DMS 273 (cell line): Measurements from ENCODE around the gene TSC22D4.
"Not testable (repeated sequence)": the region's sequence is repeated elsewhere in the genome, so short reads cannot be mapped to it uniquely, and the experiment has no call there.

Experiments used
- DNase-seq: peaks from one replicate; lab custom pipeline; 2025; ENCODE audit not compliant: unreplicated experiment; lab: John Stamatoyannopoulos, UW

Gene TSC22D4

GRCh38 chr7:100447363-100447762, 31.7 kb downstream of the TSC22D4 start:
- DNase-seq: not testable (repeated sequence)

- DNase-seq: no peak
Observed at GRCh38 chr7:100446040-100446439, 33.0 kb downstream of the TSC22D4 start.

GRCh38 chr7:100444311-100445278, 34.4 kb downstream of the TSC22D4 start:
- no peak for DNase-seq

- DNase-seq: no peak
Observed at GRCh38 chr7:100443096-100443840, 35.7 kb downstream of the TSC22D4 start.

GRCh38 chr7:100441641-100442535, 37.1 kb downstream of the TSC22D4 start:
- no peak for DNase-seq

- not testable (repeated sequence) for DNase-seq
Observed at GRCh38 chr7:100439244-100439643, 39.8 kb downstream of the TSC22D4 start.

- DNase-seq: not testable (repeated sequence)
Observed at GRCh38 chr7:100438731-100439130, 40.3 kb downstream of the TSC22D4 start.

GRCh38 chr7:100438172-100438571, 40.8 kb downstream of the TSC22D4 start:
- DNase-seq: no peak

- DNase-seq: no peak
Observed at GRCh38 chr7:100437150-100438100, 41.6 kb downstream of the TSC22D4 start.

- peak; percentile 83 for DNase-seq
Observed at GRCh38 chr7:100435401-100436304, 43.4 kb downstream of the TSC22D4 start.

- DNase-seq: no peak
Observed at GRCh38 chr7:100434297-100435144, 44.5 kb downstream of the TSC22D4 start.

GRCh38 chr7:100433592-100434296, 45.3 kb downstream of the TSC22D4 start:
- DNase-seq: no peak

- DNase-seq: no peak
Observed at GRCh38 chr7:100433276-100433591, 45.8 kb downstream of the TSC22D4 start.

- no peak for DNase-seq
Observed at GRCh38 chr7:100432621-100433275, 46.3 kb downstream of the TSC22D4 start.

GRCh38 chr7:100432053-100432452, 47.0 kb downstream of the TSC22D4 start:
- no peak for DNase-seq

- no peak for DNase-seq
Observed at GRCh38 chr7:100431286-100431735, 47.7 kb downstream of the TSC22D4 start.
